ENCODE results near the gene GNG7. TPM values are rescaled to one million over a fixed set of nuclear protein-coding genes. Genes with fewer than 3 reads are reported as not detected.
"Not testable (repeated sequence)": the region's sequence is repeated elsewhere in the genome, so short reads cannot be mapped to it uniquely, and the experiment has no call there.

GNG7 gene
- polyA plus RNA-seq, 6 donors from 2014 or later = 49.1 to 72.0 (median 60.9) TPM

DNA sequence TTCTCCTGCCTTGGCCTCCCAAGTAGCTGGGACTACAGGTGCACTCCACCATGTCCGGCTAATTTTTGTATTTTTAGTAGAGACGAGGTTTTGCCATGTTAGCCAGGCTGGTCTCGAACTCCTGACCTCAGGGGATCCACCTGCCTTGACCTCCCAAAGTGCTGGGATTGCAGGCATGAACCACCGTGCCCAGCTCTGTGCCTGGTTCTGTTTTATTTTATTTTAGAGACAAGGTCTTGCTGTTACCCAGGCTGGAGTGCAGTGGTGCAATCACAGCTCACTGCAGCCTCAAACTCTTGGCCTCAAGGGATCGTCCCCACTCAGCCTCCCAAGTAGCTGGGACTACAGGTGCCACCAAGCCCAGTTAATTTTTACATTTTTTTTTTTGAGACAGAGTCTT is 122.1 kb downstream of the GNG7 start:
- not testable (repeated sequence) for ATAC-seq (ENCODE audit: low read depth in 2 of 2); H3K36me3 Mint-ChIP-seq; H3K27me3 Mint-ChIP-seq; DNase-seq
- H3K4me1 Mint-ChIP-seq = peaks cover 10 to 23% (median 18%) of the 10 kb centered on the region in 3 donors
- peak overlapping the region in 3 of 6 donors; percentile 6 to 44 (median 7) for H3K27ac Mint-ChIP-seq
- H3K9me3 Mint-ChIP-seq = peaks cover 0 to 17% (median 0%) of the 10 kb centered on the region in 7 donors
- peak overlapping the region in 1 of 8 donors; percentile 20 for H3K4me3 Mint-ChIP-seq

DNA sequence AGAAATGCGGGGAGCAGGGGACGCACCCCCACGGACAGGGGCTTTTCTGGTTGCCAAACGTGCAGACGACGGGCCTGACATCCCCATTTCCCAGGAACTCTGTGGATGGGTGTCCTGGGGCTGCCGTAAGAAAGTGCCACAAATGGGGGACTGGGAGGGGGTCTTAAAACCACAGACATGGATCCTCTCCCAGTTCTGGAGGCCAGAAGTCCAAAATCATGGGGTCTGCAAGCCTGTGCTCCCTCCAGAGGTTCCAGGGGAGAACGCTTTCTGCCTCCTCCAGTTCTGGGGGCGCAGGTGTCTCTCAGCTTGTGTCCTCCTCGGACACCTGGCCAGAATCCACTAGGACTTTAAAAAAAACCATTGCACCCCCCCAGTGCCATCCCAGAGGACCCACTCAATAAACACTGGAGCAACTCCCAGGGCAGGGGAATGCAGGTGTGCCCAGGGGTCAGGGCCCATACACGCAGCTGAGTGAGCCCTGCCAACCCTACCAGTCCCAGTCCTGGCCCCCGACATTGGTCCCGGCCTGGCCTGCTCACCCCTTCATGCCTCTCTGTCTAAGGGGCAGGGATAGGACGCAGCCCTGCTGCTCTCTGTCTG is 122.7 kb downstream of the GNG7 start:
- Mint-ChIP-seq H3K9me3 (peaks cover 0 to 17% (median 0%) of the 10 kb centered on the region in 7 donors), H3K4me3 (peak overlapping the region in 4 of 8 donors; percentile 20 to 47 (median 34)), H3K4me1 (peaks cover 10 to 23% (median 18%) of the 10 kb centered on the region in 3 donors), H3K27me3 (no peaks in the 10 kb centered on the region), H3K36me3 (peaks cover 2 to 11% of the 10 kb centered on the region in 2 donors), H3K27ac (peak overlapping the region in 2 of 6 donors; percentile 7 to 44)
- DNase-seq (no peak), ATAC-seq (ENCODE audit: low read depth in 2 of 2) (no peak)

DNA sequence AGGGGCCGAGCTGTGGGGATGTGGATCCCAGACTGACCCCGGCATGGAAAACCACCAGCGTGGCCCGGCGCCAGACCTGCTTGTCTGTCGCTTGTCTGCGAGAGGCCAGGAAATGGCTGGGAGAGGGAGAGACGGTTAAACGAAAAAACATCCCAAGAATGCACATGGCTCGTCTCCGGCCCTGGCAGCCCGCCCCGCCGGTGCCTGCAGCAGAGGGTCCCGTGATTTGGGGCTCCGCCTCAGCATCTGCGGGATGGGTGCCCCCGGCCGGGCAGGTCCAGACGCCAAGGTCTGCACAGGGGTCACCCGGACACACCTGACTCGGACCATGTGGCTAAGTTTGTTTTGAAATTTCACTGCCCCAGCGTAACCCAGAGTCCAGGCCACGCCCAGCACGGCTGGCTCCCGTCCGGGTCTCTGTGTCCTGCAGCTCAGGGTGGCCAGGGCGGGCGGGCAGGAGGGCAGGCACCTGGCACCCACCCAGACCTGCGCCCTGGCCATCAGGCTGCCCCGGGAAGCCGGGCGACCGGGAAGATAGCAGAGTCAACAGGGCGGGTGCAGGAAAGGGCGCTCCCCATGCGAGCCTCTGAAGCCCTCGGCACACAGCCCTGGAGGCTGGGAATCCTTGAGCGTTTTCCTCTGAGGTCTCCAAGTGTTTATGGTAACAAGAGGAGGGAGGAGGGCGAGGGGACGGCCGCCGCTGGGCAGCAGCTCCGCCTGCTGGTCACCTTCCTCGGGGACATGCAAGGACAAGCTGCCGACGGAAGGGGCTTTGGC is 123.4 kb downstream of the GNG7 start:
- Mint-ChIP-seq H3K27ac (no peak overlapping the region), H3K4me1 (peaks cover 10 to 25% (median 17%) of the 10 kb centered on the region in 3 donors), H3K27me3 (no peaks in the 10 kb centered on the region), H3K36me3 (peaks cover 8 to 15% of the 10 kb centered on the region in 2 donors), H3K4me3 (peak overlapping the region in 3 of 8 donors; percentile 16 to 47 (median 20)), H3K9me3 (peaks cover 0 to 17% (median 2%) of the 10 kb centered on the region in 7 donors)
- ATAC-seq (ENCODE audit: low read depth in 2 of 2) = no peak
- DNase-seq = peak; percentile 18

DNA sequence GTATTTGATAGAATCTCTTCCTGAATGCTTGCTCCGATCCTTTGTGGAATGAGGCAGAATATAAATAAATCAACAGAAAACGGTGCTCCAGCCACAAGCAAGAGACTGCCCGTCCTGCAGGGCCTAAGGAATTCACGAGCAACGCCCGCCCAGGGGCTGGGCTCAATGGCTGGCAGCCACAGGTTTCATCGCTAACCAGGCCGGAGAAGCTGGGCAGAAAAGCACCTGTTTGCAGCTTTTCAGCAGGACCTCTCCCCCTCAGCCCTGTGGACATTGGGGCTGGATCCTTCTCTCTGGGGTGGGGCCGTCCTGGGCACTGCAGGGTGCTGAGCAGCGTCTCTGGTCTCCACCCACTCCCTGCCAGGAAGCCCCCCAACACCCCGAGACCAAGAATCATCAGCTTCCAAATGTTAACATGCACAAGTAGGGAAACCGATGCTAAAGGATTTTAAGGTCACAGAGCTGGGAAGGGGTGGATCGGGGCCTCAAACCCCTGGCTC is 124.1 kb downstream of the GNG7 start:
- H3K27me3 Mint-ChIP-seq = no peaks in the 10 kb centered on the region
- H3K9me3 Mint-ChIP-seq = peaks cover 0 to 12% (median 2%) of the 10 kb centered on the region in 7 donors
- H3K4me3 Mint-ChIP-seq = peak overlapping the region in 1 of 8 donors; percentile 47
- H3K27ac Mint-ChIP-seq = peak overlapping the region in 1 of 6 donors; percentile 18
- no peak for ATAC-seq (ENCODE audit: low read depth in 2 of 2)
- DNase-seq = no peak
- peaks cover 11 to 12% of the 10 kb centered on the region in 2 donors for H3K36me3 Mint-ChIP-seq
- peaks cover 12 to 26% (median 17%) of the 10 kb centered on the region in 3 donors for H3K4me1 Mint-ChIP-seq

DNA sequence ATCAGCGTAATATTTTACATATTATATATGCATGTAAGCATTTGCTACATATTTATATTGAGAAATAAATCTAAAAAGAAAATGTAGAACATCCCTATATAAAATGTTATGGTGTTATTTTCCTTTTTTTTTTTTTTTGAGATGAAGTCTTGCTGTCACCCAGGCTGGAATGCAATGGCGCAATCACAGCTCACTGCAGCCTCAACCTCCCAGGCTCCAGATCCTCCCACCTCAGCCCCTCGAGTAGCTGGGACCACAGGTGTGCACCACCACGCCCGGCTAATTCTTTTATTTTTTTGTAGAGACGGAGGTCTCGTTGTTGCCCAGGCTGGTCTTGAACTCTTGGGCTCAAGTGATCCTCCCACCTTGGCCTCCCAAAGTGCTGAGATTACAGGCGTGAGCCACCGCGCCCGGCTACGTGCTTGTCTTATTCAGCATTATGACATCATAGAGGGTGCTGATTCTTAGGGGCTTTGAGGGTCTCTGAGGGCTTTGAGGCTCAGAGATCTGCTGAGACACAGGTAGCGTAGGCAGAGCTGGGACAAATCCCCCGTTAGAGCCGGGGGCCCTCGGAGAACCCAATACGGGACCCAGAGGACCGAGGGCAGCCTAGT is 124.7 kb downstream of the GNG7 start:
- Mint-ChIP-seq H3K4me3 (no peak overlapping the region), H3K4me1 (peaks cover 12 to 26% (median 17%) of the 10 kb centered on the region in 3 donors)

DNA sequence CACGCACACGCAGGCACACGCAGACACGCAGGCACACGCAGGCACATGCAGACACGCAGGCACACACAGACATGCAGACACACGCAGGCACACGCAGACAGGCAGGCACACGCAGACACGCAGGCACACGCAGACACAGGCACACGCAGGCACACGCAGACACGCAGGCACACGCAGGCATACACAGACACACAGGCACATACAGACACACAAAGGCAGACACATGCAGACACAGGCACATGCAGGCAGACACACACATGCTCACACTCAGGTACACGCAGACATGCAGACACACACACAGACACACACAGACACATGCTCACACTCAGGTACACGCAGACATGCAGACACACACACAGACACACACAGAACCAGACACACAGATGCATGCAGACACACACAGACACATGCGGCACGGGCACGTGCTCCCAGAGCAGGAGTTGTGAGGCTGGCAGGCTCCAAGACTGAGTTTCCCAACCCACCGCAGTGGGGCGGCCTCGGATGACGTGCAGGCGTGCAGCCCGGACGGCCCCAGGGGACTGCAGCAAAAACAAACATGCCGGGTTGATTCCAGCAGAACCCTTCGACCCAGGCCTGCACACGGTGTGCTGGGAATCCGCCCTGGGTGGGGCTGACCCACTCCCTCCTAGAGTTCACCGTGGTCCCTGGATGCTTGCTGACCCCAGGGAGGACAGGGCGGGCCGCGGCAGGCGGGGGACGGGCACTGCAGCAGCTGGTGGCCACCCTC is 126.6 kb downstream of the GNG7 start:
- DNase-seq (no peak), ATAC-seq (ENCODE audit: low read depth in 2 of 2) (no peak)
- no peaks in the 10 kb centered on the region for H3K27me3 Mint-ChIP-seq
- H3K4me1 Mint-ChIP-seq = peaks cover 12 to 24% (median 22%) of the 10 kb centered on the region in 3 donors
- H3K9me3 Mint-ChIP-seq = peaks cover 0 to 2% (median 0%) of the 10 kb centered on the region in 7 donors
- H3K4me3 Mint-ChIP-seq = no peak overlapping the region
- H3K27ac Mint-ChIP-seq = peak overlapping the region in 1 of 6 donors; percentile 87
- H3K36me3 Mint-ChIP-seq = peaks cover 6 to 12% of the 10 kb centered on the region in 2 donors

More for the DNA sequence above, 124.7 kb downstream of the GNG7 start:
- no peak for DNase-seq
- Mint-ChIP-seq H3K9me3 (peaks cover 0 to 10% (median 2%) of the 10 kb centered on the region in 7 donors), H3K27me3 (no peaks in the 10 kb centered on the region), H3K36me3 (peaks cover 11 to 12% of the 10 kb centered on the region in 2 donors), H3K27ac (peak overlapping the region in 1 of 6 donors; percentile 62)
- ATAC-seq (ENCODE audit: low read depth in 2 of 2) = no peak

DNA sequence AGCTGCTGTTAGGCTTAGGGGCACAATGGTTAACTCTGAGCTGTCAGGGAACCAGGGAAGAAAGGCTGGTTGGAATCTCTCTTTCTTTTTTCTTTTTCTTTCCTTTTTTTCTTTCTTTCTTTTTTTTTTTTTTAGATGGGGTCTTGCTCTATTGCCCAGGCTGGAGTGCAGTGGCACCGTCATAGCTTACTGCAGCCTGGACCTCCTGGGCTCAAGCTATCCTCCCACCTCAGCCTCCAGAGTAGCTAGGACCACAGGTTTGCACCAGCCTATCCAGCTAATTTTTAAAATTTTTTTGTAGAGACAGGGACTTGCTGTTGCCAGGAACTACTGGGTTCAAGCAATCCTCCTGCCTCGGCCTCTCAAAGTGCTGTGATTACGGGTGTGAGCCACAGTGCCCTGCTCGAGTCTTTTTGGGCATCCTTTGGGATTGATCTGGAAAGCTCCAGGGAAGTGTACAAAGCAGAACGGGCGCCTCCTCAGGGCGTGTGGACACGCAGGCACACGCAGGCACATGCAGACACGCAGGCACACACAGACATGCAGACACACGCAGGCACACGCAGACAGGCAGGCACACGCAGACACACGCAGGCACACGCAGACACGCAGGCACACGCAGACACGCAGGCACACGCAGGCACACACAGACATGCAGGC is 127.4 kb downstream of the GNG7 start:
- Mint-ChIP-seq H3K36me3 (peaks cover 10 to 16% of the 10 kb centered on the region in 2 donors), H3K4me3 (no peak overlapping the region)
- no peak for ATAC-seq (ENCODE audit: low read depth in 2 of 2)

DNA sequence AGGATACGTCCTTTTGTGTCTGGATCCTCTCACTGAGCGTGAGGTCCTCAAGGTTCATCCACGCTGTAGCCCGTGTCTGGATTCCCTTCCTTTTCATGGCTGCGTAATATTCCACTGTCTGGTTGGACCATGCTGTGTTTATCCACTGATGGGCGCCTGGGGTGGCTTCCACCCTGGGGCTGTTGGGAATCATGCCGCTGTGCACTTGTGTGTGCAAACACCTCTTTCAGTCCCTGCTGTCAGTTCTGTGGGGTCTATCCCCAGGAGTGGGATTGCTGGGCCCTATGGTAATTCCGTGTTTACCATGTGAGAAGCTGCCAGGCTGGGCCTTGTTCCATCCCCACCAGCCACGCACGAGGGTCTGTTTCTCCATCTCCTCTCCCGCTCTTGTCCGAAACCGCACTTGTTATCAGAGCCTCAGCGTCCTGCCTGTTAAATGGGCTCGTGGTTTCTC is 128.0 kb downstream of the GNG7 start:
- peaks cover 19 to 33% (median 30%) of the 10 kb centered on the region in 3 donors for H3K4me1 Mint-ChIP-seq
- peak overlapping the region in 5 of 6 donors; percentile 30 to 91 (median 63) for H3K27ac Mint-ChIP-seq
- peaks cover 2 to 6% (median 5%) of the 10 kb centered on the region in 7 donors for H3K9me3 Mint-ChIP-seq
- DNase-seq = no peak
- no peaks in the 10 kb centered on the region for H3K27me3 Mint-ChIP-seq
- peak overlapping the region in 1 of 8 donors; percentile 59 for H3K4me3 Mint-ChIP-seq
- no peak for ATAC-seq (ENCODE audit: low read depth in 2 of 2)
- peaks cover 12 to 20% of the 10 kb centered on the region in 2 donors for H3K36me3 Mint-ChIP-seq

More for the DNA sequence above, 127.4 kb downstream of the GNG7 start:
- Mint-ChIP-seq H3K4me1 (peaks cover 17 to 27% (median 26%) of the 10 kb centered on the region in 3 donors), H3K27ac (peak overlapping the region in 3 of 6 donors; percentile 18 to 87 (median 72)), H3K9me3 (peaks cover 0 to 5% (median 4%) of the 10 kb centered on the region in 7 donors), H3K27me3 (no peaks in the 10 kb centered on the region)
- DNase-seq = no peak

DNA sequence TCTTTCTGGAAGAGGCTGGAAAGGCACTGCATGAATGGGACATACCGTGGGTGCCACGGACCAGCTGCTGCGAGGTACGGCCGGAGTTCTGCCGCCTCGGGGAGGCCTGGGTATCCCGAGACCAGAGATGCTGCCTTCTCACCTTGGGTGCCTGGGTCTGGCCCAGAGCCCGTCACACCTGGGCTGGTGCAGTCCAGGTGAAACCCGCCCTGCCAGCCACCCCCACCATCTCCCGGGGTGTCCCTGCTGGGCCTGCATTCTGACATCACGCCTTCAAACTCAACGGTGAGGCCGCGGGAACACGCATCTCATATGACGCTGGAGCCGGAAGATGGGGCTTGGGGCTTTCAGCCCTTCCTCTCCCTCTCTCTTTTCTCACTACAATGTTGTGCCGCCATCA is 128.6 kb downstream of the GNG7 start:
- H3K9me3 Mint-ChIP-seq = peaks cover 2 to 6% (median 5%) of the 10 kb centered on the region in 7 donors
- peak overlapping the region in 1 of 6 donors; percentile 39 for H3K27ac Mint-ChIP-seq
- H3K36me3 Mint-ChIP-seq = peaks cover 12 to 20% of the 10 kb centered on the region in 2 donors
- H3K4me1 Mint-ChIP-seq = peaks cover 18 to 38% (median 34%) of the 10 kb centered on the region in 3 donors
- ATAC-seq (ENCODE audit: low read depth in 2 of 2) (no peak), DNase-seq (no peak)
- H3K4me3 Mint-ChIP-seq = no peak overlapping the region
- H3K27me3 Mint-ChIP-seq = no peaks in the 10 kb centered on the region

DNA sequence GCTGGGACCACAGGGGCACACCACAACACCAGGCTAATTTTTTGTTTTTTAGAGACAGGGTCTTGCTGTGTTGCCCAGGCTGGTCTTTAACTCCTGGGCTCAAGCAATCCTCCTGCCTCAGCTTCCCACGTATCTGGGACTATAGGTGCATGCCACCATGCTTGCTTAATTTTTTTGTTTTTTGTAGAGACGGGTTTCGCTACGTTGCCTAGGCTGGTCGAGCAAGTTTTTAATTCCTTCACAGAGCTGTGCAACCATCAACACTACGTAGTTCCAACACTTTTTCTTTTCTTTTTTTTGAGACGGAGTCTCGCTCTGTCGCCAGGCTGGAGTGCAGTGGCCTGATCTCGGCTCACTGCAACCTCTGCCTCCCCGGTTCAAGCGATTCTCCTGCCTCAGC is 130.3 kb downstream of the GNG7 start:
- peaks cover 34 to 45% (median 44%) of the 10 kb centered on the region in 3 donors for H3K4me1 Mint-ChIP-seq
- DNase-seq; H3K27ac Mint-ChIP-seq; H3K9me3 Mint-ChIP-seq; H3K4me3 Mint-ChIP-seq; ATAC-seq (ENCODE audit: low read depth in 2 of 2); H3K27me3 Mint-ChIP-seq: not testable (repeated sequence)
- H3K36me3 Mint-ChIP-seq = peaks cover 12 to 20% of the 10 kb centered on the region in 2 donors

DNA sequence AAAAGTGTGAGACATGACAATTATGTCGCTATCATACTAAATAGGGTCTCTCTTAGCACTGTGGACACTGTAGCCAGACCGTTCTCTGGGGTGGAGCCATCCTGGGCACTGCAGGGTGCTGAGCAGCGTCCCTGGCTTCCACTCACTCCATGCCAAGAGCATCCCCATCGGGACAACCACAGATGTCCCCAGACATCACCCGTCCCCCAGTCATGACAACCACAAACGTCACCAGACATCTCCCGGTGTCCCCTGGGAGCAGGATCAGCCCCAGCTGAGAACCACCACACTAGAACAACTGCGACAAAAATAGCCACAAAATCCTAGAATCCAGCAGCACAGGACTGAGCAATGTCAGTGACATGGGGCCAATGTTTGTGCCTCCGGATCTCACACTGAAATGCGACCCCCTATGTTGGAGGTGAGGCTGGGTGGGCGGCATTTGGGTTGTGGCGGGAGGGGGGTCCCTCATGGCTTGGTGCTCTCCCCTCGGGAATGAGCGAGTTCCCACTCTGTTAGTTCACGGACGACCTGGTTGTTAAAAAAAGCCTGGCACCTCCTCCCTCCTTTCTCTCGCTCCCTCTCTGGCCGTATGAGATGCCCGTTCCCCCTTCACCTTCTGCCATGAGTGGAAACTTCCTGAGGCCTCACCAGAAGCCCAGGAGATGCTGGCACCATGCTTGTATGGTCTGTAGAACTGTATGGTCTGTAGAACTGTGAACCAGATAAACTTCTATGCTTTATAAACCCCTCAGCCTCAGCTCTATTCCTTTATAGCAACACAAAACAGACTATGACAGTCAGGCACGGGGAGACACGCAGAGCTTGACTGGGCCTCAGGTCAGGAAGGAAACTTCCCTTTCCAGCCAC is 132.7 kb downstream of the GNG7 start:
- H3K36me3 Mint-ChIP-seq = peaks cover 10 to 19% of the 10 kb centered on the region in 2 donors
- H3K9me3 Mint-ChIP-seq = peaks cover 2 to 7% (median 5%) of the 10 kb centered on the region in 7 donors
- DNase-seq (no peak), ATAC-seq (ENCODE audit: low read depth in 2 of 2) (no peak)
- H3K4me3 Mint-ChIP-seq = no peak overlapping the region
- H3K4me1 Mint-ChIP-seq = peaks cover 32 to 52% (median 46%) of the 10 kb centered on the region in 3 donors
- H3K27ac Mint-ChIP-seq = peak overlapping the region in 3 of 6 donors; percentile 55 to 94 (median 60)
- H3K27me3 Mint-ChIP-seq = no peaks in the 10 kb centered on the region
